Skeletal muscle tissue (tissue), 4 donors: ENCODE measurements around the gene EFL1. TPM values are rescaled to one million over a fixed set of nuclear protein-coding genes. Genes with fewer than 3 reads are reported as not detected.
"Not testable (repeated sequence)": the region's sequence is repeated elsewhere in the genome, so short reads cannot be mapped to it uniquely, and the experiment has no call there.

Experiments
- H3K27ac ChIP-seq: one replicate; pipeline ENCODE4 v1.7.0; 2013; ENCODE audit warnings: mild to moderate bottlenecking, low read depth, low read length, inconsistent platforms
- H3K27me3 ChIP-seq, 3 donors: one replicate each; pipeline ENCODE4 v1.7.0; 2013; ENCODE audit warnings: low read length in 3 of 3; ENCODE audit not compliant: control insufficient read depth in 3 of 3, insufficient read depth in 3 of 3
- H3K36me3 ChIP-seq, 3 donors: one replicate each; pipeline ENCODE4 v1.7.0; 2013; ENCODE audit warnings: low read length in 3 of 3; ENCODE audit not compliant: control insufficient read depth in 3 of 3, insufficient read depth in 3 of 3
- H3K4me1 ChIP-seq, 3 donors: one replicate each; pipeline ENCODE4 v1.7.0; 2013; ENCODE audit warnings: low read length in 3 of 3, mild to moderate bottlenecking in 3 of 3; ENCODE audit not compliant: control insufficient read depth in 3 of 3, insufficient read depth in 3 of 3
- H3K4me3 ChIP-seq, 3 donors: one replicate each; pipeline ENCODE4 v1.7.0; 2013; ENCODE audit warnings: low read length in 3 of 3
- H3K9ac ChIP-seq, 3 donors: one replicate each; pipeline ENCODE4 v1.7.0; 2013; ENCODE audit warnings: low read length in 3 of 3, mild to moderate bottlenecking in 3 of 3, moderate library complexity in 2 of 3, low read depth in 1 of 3
- H3K9me3 ChIP-seq, 3 donors: one replicate each; pipeline ENCODE4 v1.7.0; 2013; ENCODE audit warnings: low read length in 3 of 3; ENCODE audit not compliant: control insufficient read depth in 3 of 3
- total RNA-seq: library from RNA; depleted of rRNA; stranded (reverse); fragments of >200 nt; gene quantifications from one replicate; pipeline ENCODE4 v1.2.3, GENCODE V29; 2014
- donor health status: Osteomylitis.

EFL1 gene
- total RNA-seq, 1 donor from 2014 or later: 20.9 TPM

DNA sequence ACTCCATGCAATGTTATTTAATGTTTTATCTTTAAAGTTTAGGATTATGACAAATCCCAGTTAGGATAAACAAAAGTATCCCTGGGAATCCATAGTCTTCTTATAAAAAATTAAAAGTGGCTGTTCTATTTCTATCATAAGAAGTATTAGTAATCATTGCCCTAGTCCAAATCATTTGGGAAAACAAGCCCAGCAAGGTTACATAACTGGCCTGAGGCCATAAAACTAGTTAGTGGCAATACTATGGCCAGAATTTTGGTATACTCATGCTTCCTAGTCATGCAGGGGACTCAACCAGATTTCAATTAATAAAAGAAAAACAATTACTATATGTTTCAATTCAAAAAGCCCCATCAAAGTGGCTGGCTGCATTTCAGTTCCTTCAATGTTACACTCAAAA lies 50.3 kb downstream of the EFL1 start:
- H3K9ac ChIP-seq, H3K36me3 ChIP-seq, H3K4me1 ChIP-seq, H3K27me3 ChIP-seq, H3K9me3 ChIP-seq, H3K27ac ChIP-seq, H3K4me3 ChIP-seq: not testable (repeated sequence)

GRCh38 chr15:82210066-82210597 lies 52.4 kb downstream of the EFL1 start:
- not testable (repeated sequence) for H3K4me1 ChIP-seq, H3K9me3 ChIP-seq, H3K4me3 ChIP-seq, H3K27me3 ChIP-seq, H3K36me3 ChIP-seq, H3K9ac ChIP-seq, H3K27ac ChIP-seq

- H3K4me3 ChIP-seq, H3K27ac ChIP-seq, H3K27me3 ChIP-seq, H3K36me3 ChIP-seq, H3K9ac ChIP-seq, H3K4me1 ChIP-seq, H3K9me3 ChIP-seq: not testable (repeated sequence)
These were observed 58.0 kb downstream of the EFL1 start for GRCh38 chr15:82204575-82204974.

- peaks cover 0 to 12% (median 0%) of the 10 kb centered on the region in 3 donors for H3K4me1 ChIP-seq
- peak overlapping the region in 1 of 3 donors; percentile 57 for H3K9ac ChIP-seq
- H3K36me3 ChIP-seq: no peaks in the 10 kb centered on the region
- H3K4me3 ChIP-seq: no peak overlapping the region
- no peak overlapping the region for H3K27ac ChIP-seq
- H3K27me3 ChIP-seq: no peaks in the 10 kb centered on the region
- H3K9me3 ChIP-seq: no peaks in the 10 kb centered on the region
These were observed 64.6 kb downstream of the EFL1 start for GRCh38 chr15:82197733-82198594.

- no peaks in the 10 kb centered on the region for H3K9me3 ChIP-seq
- no peak overlapping the region for H3K9ac ChIP-seq
- no peaks in the 10 kb centered on the region for H3K36me3 ChIP-seq
- no peak overlapping the region for H3K4me3 ChIP-seq
- peak overlapping the region; percentile 58 for H3K27ac ChIP-seq
- no peaks in the 10 kb centered on the region for H3K27me3 ChIP-seq
- peaks cover 0 to 12% (median 0%) of the 10 kb centered on the region in 3 donors for H3K4me1 ChIP-seq
These were observed 66.2 kb downstream of the EFL1 start for GRCh38 chr15:82196353-82196752.

DNA sequence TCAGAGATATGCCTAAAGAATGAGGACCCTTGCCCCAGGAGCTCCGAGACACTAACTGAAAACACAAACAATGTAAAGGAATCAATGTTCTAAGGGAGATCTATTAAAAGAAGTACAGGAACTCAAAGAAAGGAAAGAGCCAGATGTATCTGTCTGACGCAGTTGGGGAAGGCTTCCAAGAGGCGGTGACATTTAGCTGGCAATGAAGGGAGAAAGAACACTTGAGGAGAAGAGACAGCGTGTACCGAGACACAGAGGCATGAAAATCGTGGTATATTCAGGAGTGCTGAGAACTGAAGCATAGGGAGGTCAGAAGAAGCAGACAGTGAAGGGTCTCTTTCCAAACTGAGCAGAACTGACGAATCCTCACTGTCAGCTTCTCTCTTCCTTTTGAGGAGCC lies 66.7 kb downstream of the EFL1 start:
- H3K4me3 ChIP-seq, H3K27me3 ChIP-seq, H3K9ac ChIP-seq, H3K9me3 ChIP-seq, H3K36me3 ChIP-seq: not testable (repeated sequence)
- H3K27ac ChIP-seq: peak overlapping the region; percentile 58
- H3K4me1 ChIP-seq: peaks cover 0 to 12% (median 0%) of the 10 kb centered on the region in 3 donors

- not testable (repeated sequence) for H3K36me3 ChIP-seq, H3K4me3 ChIP-seq, H3K27me3 ChIP-seq, H3K9me3 ChIP-seq, H3K9ac ChIP-seq
- Histone ChIP-seq H3K4me1 (peaks cover 0 to 12% (median 0%) of the 10 kb centered on the region in 3 donors), H3K27ac (peak overlapping the region; percentile 58)
These were observed 68.0 kb downstream of the EFL1 start for GRCh38 chr15:82194488-82194887.

- not testable (repeated sequence) for H3K27ac ChIP-seq, H3K36me3 ChIP-seq, H3K27me3 ChIP-seq
These were observed 69.1 kb downstream of the EFL1 start for GRCh38 chr15:82193435-82193834.

DNA sequence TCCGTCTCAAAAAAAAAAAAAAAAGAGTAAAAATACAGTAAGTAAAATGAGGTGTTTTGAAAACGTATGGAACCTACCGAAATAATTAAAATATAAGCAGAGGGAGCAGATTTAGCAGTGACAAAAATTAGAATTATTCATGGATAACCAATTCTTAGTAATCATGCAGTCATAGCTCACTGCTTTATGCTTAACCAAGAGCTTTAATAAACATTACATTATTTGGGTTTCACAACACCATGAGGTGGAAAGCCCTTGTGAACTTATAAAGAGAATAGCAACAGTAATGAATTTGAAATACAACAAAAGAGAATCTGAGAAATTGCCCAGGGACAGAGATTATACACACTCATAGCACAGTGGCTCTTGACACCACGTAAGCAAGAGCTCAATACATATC lies 70.1 kb downstream of the EFL1 start:
- not testable (repeated sequence) for H3K27ac ChIP-seq, H3K36me3 ChIP-seq, H3K4me1 ChIP-seq, H3K9me3 ChIP-seq, H3K27me3 ChIP-seq, H3K4me3 ChIP-seq, H3K9ac ChIP-seq

More at GRCh38 chr15:82193435-82193834, 69.1 kb downstream of the EFL1 start:
- H3K9ac ChIP-seq, H3K4me3 ChIP-seq, H3K9me3 ChIP-seq: not testable (repeated sequence)
- H3K4me1 ChIP-seq: peaks cover 0 to 12% (median 0%) of the 10 kb centered on the region in 3 donors

GRCh38 chr15:82186719-82187406 lies 75.7 kb downstream of the EFL1 start:
- no peak overlapping the region for H3K9ac ChIP-seq
- no peaks in the 10 kb centered on the region for H3K9me3 ChIP-seq
- H3K27me3 ChIP-seq: no peaks in the 10 kb centered on the region
- H3K27ac ChIP-seq: no peak overlapping the region
- H3K4me3 ChIP-seq: no peak overlapping the region
- no peaks in the 10 kb centered on the region for H3K36me3 ChIP-seq
- peaks cover 16 to 20% (median 17%) of the 10 kb centered on the region in 3 donors for H3K4me1 ChIP-seq
